Measurements from ENCODE around the gene DOC2A. TPM values are rescaled to one million over a fixed set of nuclear protein-coding genes. Genes with fewer than 3 reads are reported as not detected.

The DOC2A gene
- total and polyA plus RNA-seq, 2 donors (not counting 3 experiments of a cell fraction or from before 2014, with no cell fraction given), result 0.60 to 0.63 TPM

GRCh38 chr16:30003670-30004423, 7.0 kb downstream of the DOC2A start:
- no peak overlapping the region for H3K4me2 ChIP-seq (ENCODE audit: insufficient read depth, low read length)
- intact Hi-C loops (cut with micrococcal nuclease), result no loop called here
- no peak overlapping the region for H3K4me3 ChIP-seq (replicated peaks in 1 of 3; ENCODE audit: insufficient read depth in 1 of 3, low read depth in 1 of 3, low read length in 3 of 3)
- CTCF ChIA-PET, result interaction anchor here (1.1 to 3.8 kb wide), 5 partner anchors 14 to 304 kb away, joined by 3 to 26 read pairs (median 17); no protein-coding TSS in a partner anchor
- no peak overlapping the region for H3K27ac ChIP-seq (ENCODE audit: insufficient read depth, low read depth, low read length)
- TF ChIP-seq POLR2AphosphoS5 (IDR thresholded peaks at IDR 0.05; ENCODE audit: insufficient read depth, low read depth, low read length), result no peak
- no peak for TF ChIP-seq EZH2 (IDR thresholded peaks at IDR 0.05; ENCODE audit: borderline replicate concordance, low read depth, low read length, severe bottlenecking)
- no peaks in the 10 kb centered on the region for H3K79me2 ChIP-seq (ENCODE audit: control insufficient read depth, insufficient read depth, low read length)
- POLR2A ChIA-PET, result interaction anchor here (0.5 kb wide), 1 partner anchor 1034 kb away, joined by 3 read pairs; no protein-coding TSS in a partner anchor
- no peaks in the 10 kb centered on the region for H3K4me1 ChIP-seq (ENCODE audit: control insufficient read depth, extremely low read depth, insufficient read depth, low read length)
- no peaks in the 10 kb centered on the region for H3K27me3 ChIP-seq (ENCODE audit: control insufficient read depth in 2 of 2, insufficient read depth in 2 of 2, low read length in 2 of 2)
- no peaks in the 10 kb centered on the region for H3K9me3 ChIP-seq (replicated peaks; ENCODE audit: control insufficient read depth, insufficient read depth, low read length)
- FAIRE-seq (no peak), DNase-seq (ENCODE audit: low read depth, low spot score) (no peak)
- no peaks in the 10 kb centered on the region for H3K9me1 ChIP-seq (replicated peaks; ENCODE audit: control insufficient read depth, extremely low read depth, insufficient read depth, low read length)
- peaks cover 0 to 7% of the 10 kb centered on the region in 2 experiments for H3K36me3 ChIP-seq (ENCODE audit: control insufficient read depth in 2 of 2, extremely low read depth in 1 of 2, insufficient read depth in 2 of 2, low read length in 2 of 2)
- no peak overlapping the region for H3K9ac ChIP-seq (replicated peaks; ENCODE audit: extremely low read depth, insufficient read depth, low read length)
- BruUV-seq (replicated peaks), result no TSS peak
- H2AFZ ChIP-seq (ENCODE audit: low read depth, low read length), result no peak overlapping the region
- no peaks in the 10 kb centered on the region for H4K20me1 ChIP-seq (replicated peaks; ENCODE audit: control insufficient read depth, extremely low read depth, insufficient read depth, low read length)
- dilution Hi-C loops (cut with MboI; ENCODE audit: extremely low pct_ligation_motif_present, low sequenced_read_pairs), result no loop called here

- intact Hi-C loops (cut with micrococcal nuclease) (no loop called here), dilution Hi-C loops (cut with MboI; ENCODE audit: extremely low pct_ligation_motif_present, low sequenced_read_pairs) (no loop called here)
- H3K4me2 ChIP-seq (ENCODE audit: insufficient read depth, low read length), result no peak overlapping the region
- H3K9me1 ChIP-seq (replicated peaks; ENCODE audit: control insufficient read depth, extremely low read depth, insufficient read depth, low read length), result no peaks in the 10 kb centered on the region
- H2AFZ ChIP-seq (ENCODE audit: low read depth, low read length), result no peak overlapping the region
- no peaks in the 10 kb centered on the region for H3K9me3 ChIP-seq (replicated peaks; ENCODE audit: control insufficient read depth, insufficient read depth, low read length)
- H3K79me2 ChIP-seq (ENCODE audit: control insufficient read depth, insufficient read depth, low read length), result no peaks in the 10 kb centered on the region
- BruUV-seq (replicated peaks), result no TSS peak
- no peak overlapping the region for H3K4me3 ChIP-seq (replicated peaks in 1 of 3; ENCODE audit: insufficient read depth in 1 of 3, low read depth in 1 of 3, low read length in 3 of 3)
- TF ChIP-seq GATA2 (IDR thresholded peaks at IDR 0.05; ENCODE audit: insufficient read depth, insufficient read length, low read depth, low read length) (no peak), EZH2 (IDR thresholded peaks at IDR 0.05; ENCODE audit: borderline replicate concordance, low read depth, low read length, severe bottlenecking) (no peak), MAX (IDR thresholded peaks at IDR 0.05; ENCODE audit: insufficient read depth, insufficient read length) (no peak), POLR2AphosphoS5 (IDR thresholded peaks at IDR 0.05; ENCODE audit: insufficient read depth, low read depth, low read length) (no peak), FOS (IDR thresholded peaks at IDR 0.05; ENCODE audit: borderline replicate concordance, insufficient read depth, low read length) (no peak), MYC (IDR thresholded peaks at IDR 0.05; ENCODE audit: low read depth, low read length) (no peak), POLR2A (IDR thresholded peaks at IDR 0.05; ENCODE audit: low read depth, low read length) (no peak), CTCF (IDR thresholded peaks at IDR 0.05; ENCODE audit: extremely low read depth in 1 of 2, insufficient read depth in 1 of 2, low read depth in 1 of 2, low read length in 2 of 2) (no peak), JUN (IDR thresholded peaks at IDR 0.05; ENCODE audit: borderline replicate concordance, insufficient read depth, insufficient read length, low read depth) (no peak)
- no peak for FAIRE-seq
- ChIA-PET POLR2A (no interaction called here), CTCF (interaction anchor here (1.1 kb wide), 1 partner anchor 195 kb away, joined by 3 read pairs; no protein-coding TSS in a partner anchor)
- no peak for DNase-seq (ENCODE audit: low read depth, low spot score)
- H3K4me1 ChIP-seq (ENCODE audit: control insufficient read depth, extremely low read depth, insufficient read depth, low read length), result no peaks in the 10 kb centered on the region
- no peaks in the 10 kb centered on the region for H3K27me3 ChIP-seq (ENCODE audit: control insufficient read depth in 2 of 2, insufficient read depth in 2 of 2, low read length in 2 of 2)
- H3K36me3 ChIP-seq (ENCODE audit: control insufficient read depth in 2 of 2, extremely low read depth in 1 of 2, insufficient read depth in 2 of 2, low read length in 2 of 2), result peaks cover 0 to 7% of the 10 kb centered on the region in 2 experiments
- H3K9ac ChIP-seq (replicated peaks; ENCODE audit: extremely low read depth, insufficient read depth, low read length), result no peak overlapping the region
- H4K20me1 ChIP-seq (replicated peaks; ENCODE audit: control insufficient read depth, extremely low read depth, insufficient read depth, low read length), result no peaks in the 10 kb centered on the region
- H3K27ac ChIP-seq (ENCODE audit: insufficient read depth, low read depth, low read length), result no peak overlapping the region
Measured at GRCh38 chr16:30002614-30003346, 8.0 kb downstream of the DOC2A start.

Measured in endothelial cell of umbilical vein (primary cell).